HG03460 (cell line): Measurements from ENCODE around the gene AP3M1.
"Not testable (repeated sequence)": the region's sequence is repeated elsewhere in the genome, so short reads cannot be mapped to it uniquely, and the experiment has no call there.

Experiments
- ATAC-seq: cut with Tn5 transposase; IDR thresholded peaks from one replicate; pipeline ENCODE4 v1.9.1; 2021; ENCODE audit not compliant: unreplicated experiment

AP3M1 gene

DNA sequence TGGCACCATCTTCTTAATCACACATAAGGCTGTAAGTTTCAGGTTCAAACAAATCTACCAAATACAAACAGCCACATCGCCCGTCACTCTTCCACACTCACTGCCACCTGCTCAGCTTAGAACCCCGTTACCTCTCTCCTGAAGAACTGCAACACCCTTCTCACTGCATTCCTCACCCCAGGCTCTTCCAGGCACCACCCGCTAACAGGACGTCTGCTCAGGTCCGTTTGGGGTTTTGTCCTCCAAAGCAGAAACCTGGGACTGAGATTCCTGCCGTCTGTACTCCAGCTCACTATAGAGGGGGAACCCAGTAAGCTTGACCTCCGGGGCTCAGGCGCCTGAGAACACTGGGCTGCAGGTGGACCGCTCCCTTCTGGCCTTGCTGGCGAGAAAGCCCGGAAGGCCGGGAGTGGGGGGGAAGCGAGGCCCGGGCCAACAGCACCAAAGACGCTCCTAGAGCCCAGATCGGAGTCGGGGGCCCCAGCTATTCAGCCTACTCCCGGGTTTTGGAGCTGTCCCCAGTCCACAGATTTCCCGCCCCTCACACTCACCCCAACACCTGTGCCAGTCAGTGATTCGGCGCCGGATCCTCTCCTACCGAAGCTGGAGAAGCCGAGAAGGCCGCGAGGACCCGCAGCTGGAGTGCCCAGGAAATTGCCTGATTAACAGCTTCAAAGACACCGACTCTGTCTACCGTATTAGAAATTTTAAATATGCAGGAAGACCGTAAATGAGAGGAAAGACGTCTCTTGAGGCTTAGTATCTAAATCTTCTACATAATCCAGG lies at the start of gene AP3M1:
TSS of gene AP3M1 (minus strand) at position 625 of the 786 bp plus-strand sequence. CDS start 12,449 bp downstream, outside the sequence.
- ATAC-seq: peak; percentile 45

DNA sequence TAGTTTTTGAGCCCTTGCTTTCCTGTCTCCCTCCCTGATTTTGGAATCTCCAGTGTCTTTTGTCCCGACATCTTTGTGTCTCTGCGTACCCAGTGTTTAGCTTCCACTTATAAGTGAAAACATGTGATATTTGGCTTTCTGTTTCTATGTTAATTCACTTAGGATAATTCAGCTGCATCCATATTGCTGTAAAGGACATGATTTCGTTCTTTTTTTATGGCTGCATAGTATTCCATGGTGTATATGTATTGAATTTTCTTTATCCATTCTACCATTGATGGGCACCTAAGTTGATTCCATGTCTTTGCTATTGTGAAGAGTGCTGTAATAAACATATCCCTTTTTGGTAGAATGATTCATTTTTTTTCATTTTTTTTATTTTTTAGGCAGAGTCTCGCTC lies 48.7 kb upstream of the AP3M1 start:
- no peak for ATAC-seq

DNA sequence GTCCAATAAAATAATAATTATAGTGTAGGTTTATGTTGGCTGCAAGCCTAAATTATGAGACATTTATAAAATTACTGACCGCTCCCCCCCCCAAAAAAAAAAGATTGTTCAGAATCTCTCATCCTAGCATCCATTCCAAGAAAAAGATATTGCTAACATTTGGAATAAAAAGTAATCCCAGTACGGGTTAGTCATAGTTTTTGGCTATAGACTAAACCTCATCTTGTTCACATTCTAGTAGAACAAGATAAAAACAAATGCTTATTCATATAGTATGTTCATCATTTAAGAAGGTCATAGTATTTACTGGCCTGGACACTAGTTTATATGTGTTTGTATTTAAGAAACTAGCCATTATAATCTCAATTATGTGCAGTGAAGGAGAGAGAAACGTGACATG lies 44.4 kb upstream of the AP3M1 start:
- no peak for ATAC-seq

- no peak for ATAC-seq
Measured at GRCh38 chr10:74194545-74194944, 43.9 kb upstream of the AP3M1 start.

DNA sequence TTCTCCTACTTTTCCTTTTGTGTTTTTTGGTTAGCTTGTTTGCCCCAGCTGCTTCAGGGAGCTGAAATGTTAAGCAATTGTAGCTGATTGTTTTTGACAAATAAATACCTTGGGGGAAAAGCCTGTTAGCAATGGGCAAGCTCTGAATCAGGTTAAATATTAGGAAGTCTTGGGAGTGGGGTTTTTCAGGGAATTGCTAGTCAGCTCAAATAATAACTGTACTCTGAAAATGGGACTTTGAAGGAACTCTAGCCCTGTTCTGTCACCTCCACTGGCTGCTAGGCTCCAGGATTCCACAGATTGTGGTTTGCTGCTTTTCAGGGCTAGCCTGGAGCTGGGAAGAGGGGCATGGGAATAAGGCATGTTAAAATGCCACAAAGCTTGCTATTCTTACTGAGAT lies 39.9 kb upstream of the AP3M1 start:
- ATAC-seq: no peak

- ATAC-seq: peak; percentile 93
Measured at GRCh38 chr10:74189999-74190421, 39.4 kb upstream of the AP3M1 start.

GRCh38 chr10:74188617-74189016 lies 38.0 kb upstream of the AP3M1 start:
- not testable (repeated sequence) for ATAC-seq

DNA sequence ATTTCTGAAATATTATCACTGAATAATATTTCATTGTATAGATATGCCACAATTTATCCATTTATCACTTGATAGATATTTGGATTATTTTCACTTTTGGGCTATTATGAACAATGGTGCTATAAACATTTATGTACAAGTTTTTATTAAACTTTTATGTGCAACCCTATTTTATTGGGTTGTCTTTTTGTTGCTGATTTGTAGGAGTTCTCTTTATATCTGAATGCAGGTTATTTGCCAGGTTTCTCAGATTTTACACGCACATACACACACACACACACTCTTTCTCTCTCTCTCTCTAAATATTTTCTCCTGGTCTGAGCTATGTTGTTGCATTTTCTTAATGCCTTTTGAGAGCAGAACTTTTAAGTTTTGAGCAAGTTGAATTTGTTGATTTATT lies 36.6 kb upstream of the AP3M1 start:
- ATAC-seq: no peak

- ATAC-seq: no peak
Measured at GRCh38 chr10:74186678-74187077, 36.0 kb upstream of the AP3M1 start.

- ATAC-seq: no peak
Measured at GRCh38 chr10:74179111-74179710, 28.6 kb upstream of the AP3M1 start.

DNA sequence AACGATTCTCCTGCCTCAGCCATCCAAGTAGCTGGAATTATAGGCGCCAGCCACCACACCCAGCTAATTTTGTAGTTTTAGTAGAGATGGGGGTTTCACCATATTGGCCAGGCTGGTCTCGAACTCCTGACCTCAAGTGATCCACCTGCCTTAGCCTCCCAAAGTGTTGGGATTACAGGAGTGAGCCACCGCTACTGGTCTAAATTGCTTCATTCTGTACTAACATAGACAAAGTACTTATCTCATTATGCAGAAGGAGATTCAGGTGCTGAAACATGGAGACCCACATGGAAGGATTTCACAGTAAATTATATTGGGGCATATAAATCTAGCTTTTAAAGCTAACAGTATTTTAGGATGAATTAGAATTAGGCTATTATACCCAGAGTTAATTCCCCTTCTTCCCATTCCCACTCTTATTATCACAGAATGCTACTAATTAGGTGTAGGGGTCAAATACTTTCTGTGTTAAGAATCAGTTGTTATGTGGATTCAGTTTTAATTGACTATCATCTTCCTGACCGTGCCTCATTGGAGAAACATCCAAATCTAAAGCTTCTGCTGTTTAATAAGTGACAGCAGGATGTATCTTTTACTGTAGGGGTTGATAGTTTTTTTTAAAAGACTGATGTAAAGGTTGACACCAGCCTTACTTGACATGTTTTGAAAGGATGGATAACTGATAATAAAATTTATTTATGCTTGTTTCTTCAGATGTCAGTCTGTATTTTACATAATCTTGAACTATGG lies 27.6 kb upstream of the AP3M1 start:
- no peak for ATAC-seq

GRCh38 chr10:74177140-74177677 lies 26.6 kb upstream of the AP3M1 start:
- peak; percentile 26 for ATAC-seq

DNA sequence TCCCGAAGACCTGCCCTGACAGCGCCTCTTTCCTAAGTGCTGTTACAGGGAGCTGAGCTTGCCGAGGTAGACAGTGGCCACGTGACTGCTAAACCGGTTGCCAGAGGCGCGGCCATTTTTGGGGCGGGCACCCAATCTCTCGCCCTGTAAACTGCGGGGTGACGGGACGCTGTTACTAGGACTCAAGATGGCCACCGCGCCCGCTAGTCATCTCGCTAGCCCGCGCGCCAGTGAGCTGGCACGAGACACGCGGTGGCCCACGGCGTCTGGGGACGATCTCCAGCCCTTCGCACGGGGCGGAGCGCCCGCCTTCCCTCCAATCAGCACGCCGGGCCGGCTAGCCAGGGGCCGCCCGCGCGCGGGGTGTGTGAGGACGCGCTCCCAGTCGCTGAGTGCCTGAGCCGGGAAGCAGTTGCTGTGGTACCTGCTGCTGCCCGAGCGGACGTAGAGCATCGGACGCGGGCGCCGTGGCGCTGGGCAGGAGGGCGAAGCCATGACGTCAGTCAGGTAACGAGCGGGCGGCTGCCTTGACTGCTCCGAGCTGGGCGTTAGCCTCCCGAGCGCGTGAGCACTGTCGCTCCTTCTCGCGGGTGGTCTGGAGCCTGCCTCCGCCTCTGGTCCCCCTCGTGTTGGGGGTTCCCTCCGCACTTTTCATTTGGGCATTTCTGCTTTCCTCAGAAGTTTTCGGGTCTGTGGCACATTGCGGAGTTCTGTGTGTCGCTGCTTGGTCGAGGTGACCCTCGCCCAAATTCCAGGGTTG lies 25.9 kb upstream of the AP3M1 start:
- ATAC-seq: peak; percentile 88

GRCh38 chr10:74175510-74176379 lies 25.1 kb upstream of the AP3M1 start:
- ATAC-seq: no peak

DNA sequence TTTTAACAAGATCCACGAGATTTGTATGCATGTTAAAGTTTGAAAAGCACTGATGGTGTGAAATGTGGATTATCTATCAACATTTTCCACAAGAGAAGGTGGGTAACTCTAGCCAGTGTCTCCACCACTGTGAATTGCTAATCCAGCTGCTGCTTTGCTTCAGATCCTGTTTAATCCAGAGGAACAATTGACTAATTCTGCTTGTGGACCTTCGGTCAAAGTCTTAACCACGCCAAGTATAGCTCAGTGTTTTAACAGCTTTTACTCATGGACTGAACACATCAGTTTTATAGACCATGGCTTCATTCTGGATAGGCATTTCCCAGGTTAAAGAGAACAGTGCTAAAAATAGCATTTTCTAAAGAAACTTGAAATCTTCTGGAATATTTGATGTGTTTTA lies 23.9 kb upstream of the AP3M1 start:
- ATAC-seq: no peak

DNA sequence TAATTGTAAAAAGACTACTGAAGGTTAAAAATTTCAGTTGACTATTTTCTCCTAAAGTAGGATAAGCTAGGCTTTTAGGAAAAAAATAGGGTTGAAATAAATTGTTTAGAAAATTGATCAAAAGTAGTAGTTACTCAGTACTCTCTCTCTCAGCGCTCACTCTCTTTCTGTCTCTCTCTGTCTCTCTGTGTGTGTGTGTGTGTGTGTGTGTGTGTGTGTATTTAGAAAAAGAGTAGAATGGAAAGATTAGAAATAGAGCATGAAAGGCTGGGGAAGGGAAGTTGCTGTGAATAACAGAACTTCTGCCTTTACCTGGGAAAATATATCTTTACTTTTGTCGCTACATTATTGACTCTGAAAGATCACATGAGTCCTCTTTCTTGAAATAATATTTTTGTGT lies 21.0 kb upstream of the AP3M1 start:
- no peak for ATAC-seq

DNA sequence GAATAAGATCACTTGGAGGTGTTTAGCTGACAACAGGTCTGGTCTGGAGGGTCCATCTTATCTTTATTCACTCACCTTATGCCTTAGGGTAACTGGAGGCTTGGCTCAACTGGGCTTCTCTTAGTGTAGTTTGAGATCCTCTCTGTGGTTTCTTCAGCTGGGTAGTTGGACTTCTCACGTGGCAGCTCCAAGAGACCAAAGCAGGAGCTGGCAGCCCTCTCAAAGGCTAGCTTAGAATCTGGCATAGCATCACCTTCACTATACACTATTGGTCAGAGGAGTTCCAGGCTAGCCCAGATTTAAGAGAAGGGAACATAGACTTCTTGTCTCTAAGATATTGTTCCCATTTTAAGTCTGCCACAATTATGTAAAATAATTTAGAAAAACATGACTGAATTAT lies 16.8 kb upstream of the AP3M1 start:
- no peak for ATAC-seq

DNA sequence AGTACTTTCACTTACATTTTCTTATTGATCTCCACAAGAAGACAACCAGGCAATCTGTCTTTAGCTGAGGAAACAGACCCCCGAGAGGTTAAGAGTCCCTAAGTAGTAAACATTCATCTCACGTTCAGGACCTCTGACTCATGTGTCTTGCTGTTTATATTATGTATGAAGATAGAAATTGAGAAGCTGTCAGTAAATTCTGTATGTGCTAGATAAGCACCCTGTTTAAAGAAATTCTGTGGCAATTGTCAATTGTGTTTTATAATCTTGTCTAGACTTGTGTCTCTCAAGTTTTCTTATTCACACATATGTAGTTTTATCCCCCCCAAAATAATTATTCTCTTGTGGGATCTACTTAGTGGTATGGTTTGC lies 14.9 kb upstream of the AP3M1 start:
- ATAC-seq: no peak

DNA sequence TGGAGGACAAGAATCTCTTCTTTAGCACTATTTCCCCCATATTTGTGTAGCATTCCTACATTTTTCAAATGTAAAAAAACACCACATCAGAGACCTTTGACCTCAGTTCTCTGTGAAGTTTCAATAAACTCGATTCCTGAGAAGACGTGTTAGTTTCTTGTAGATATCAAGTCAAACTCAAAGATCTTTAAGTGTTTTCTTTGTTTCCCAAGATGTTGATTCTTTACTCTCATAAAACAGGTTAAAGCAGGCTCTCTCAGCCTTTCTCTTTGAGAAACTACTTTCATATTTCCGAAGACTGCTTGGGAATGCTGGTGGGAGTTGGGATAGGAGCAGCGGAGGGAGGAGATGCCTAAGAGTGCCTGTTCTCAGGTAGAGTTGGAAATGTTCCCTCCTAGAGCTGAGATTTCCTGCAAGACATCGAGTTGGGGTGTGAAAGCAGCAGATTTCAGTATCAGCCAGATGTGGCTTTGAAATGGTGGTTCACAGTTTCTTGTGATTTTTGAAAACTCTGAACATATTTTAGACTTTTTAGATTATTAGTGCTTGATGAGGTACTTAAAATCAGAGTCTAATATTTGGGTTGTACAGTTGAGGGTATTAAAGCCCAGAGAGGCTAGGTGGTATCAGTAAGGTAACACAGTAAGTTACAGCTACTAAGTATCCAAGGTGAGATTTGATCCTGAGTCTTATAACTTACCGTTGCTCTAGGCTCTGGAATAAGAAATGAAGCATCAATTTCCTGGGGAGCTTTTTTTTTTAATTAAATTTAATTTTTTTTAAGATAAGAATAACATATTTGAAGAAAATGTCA lies 14.3 kb upstream of the AP3M1 start:
- no peak for ATAC-seq
